ENCODE data around the gene GPRIN2.
A peak's percentile ranks its signal among the peaks of the same experiment; 100 is the strongest.

GPRIN2 gene

GRCh38 chr10:46548498-46549090, 7.9 kb downstream of the GPRIN2 start:
- H3K4me3 ChIP-seq (ENCODE audit: low read length), result no peak overlapping the region
- no peak for TF ChIP-seq CTCF (conservative IDR thresholded peaks at IDR 0.05; ENCODE audit: low read length)
- peak; percentile 9 for DNase-seq (ENCODE audit: low read depth)

- TF ChIP-seq CTCF (conservative IDR thresholded peaks at IDR 0.05; ENCODE audit: low read length), result no peak
- no peak for DNase-seq (ENCODE audit: low read depth)
- no peak overlapping the region for H3K4me3 ChIP-seq (ENCODE audit: low read length)
Measured at GRCh38 chr10:46547541-46548497, 8.6 kb downstream of the GPRIN2 start.

GRCh38 chr10:46546591-46547540, 9.6 kb downstream of the GPRIN2 start:
- no peak for DNase-seq (ENCODE audit: low read depth)
- no peak for TF ChIP-seq CTCF (conservative IDR thresholded peaks at IDR 0.05; ENCODE audit: low read length)
- no peak overlapping the region for H3K4me3 ChIP-seq (ENCODE audit: low read length)

- H3K4me3 ChIP-seq (ENCODE audit: low read length), result no peak overlapping the region
- no peak for TF ChIP-seq CTCF (conservative IDR thresholded peaks at IDR 0.05; ENCODE audit: low read length)
- no peak for DNase-seq (ENCODE audit: low read depth)
Measured at GRCh38 chr10:46545861-46546590, 10.4 kb downstream of the GPRIN2 start.

- DNase-seq (ENCODE audit: low read depth), result peak; percentile 27
- no peak overlapping the region for H3K4me3 ChIP-seq (ENCODE audit: low read length)
- peak; percentile 52 for TF ChIP-seq CTCF (conservative IDR thresholded peaks at IDR 0.05; ENCODE audit: low read length)
Measured at GRCh38 chr10:46544989-46545791, 11.3 kb downstream of the GPRIN2 start.
